GM12865 (cell line): Measurements from ENCODE around the gene SNORC.

ENCODE experiments used
- DNase-seq: peaks from one replicate; pipeline ENCODE4 v3.0.0; 2010; ENCODE audit warnings: low read depth
- H3K4me3 ChIP-seq: 2 replicates; pipeline ENCODE4 v1.5.1; 2011; ENCODE audit warnings: mild to moderate bottlenecking, low read depth, low read length, control low read depth
- CTCF ChIP-seq: IDR thresholded peaks from 2 replicates; pipeline ENCODE4 v1.5.1; 2011; ENCODE audit warnings: low read length, control low read depth, low read depth, inconsistent platforms; ENCODE audit not compliant: insufficient read depth; ENCODE audit errors: missing control alignments

Gene SNORC

GRCh38 chr2:232876978-232877441 lies 6.9 kb downstream of the SNORC start:
- TF ChIP-seq CTCF, result no peak
- no peak overlapping the region for H3K4me3 ChIP-seq

GRCh38 chr2:232877940-232878511 lies 8.0 kb downstream of the SNORC start:
- no peak for DNase-seq
- H3K4me3 ChIP-seq, result no peak overlapping the region
- TF ChIP-seq CTCF, result no peak

More at GRCh38 chr2:232876978-232877441, 6.9 kb downstream of the SNORC start:
- DNase-seq, result no peak

GRCh38 chr2:232878855-232879617 lies 9.0 kb downstream of the SNORC start:
- no peak overlapping the region for H3K4me3 ChIP-seq
- no peak for TF ChIP-seq CTCF
- no peak for DNase-seq

- TF ChIP-seq CTCF, result no peak
- H3K4me3 ChIP-seq, result no peak overlapping the region
- DNase-seq, result no peak
Measured at GRCh38 chr2:232879618-232880494, 9.8 kb downstream of the SNORC start.

- no peak for TF ChIP-seq CTCF
- H3K4me3 ChIP-seq, result no peak overlapping the region
Measured at GRCh38 chr2:232880764-232881351, 10.8 kb downstream of the SNORC start.

GRCh38 chr2:232882085-232882484 lies 12.0 kb downstream of the SNORC start:
- TF ChIP-seq CTCF, result no peak
- H3K4me3 ChIP-seq, result no peak overlapping the region

More at GRCh38 chr2:232880764-232881351, 10.8 kb downstream of the SNORC start:
- no peak for DNase-seq

More at GRCh38 chr2:232882085-232882484, 12.0 kb downstream of the SNORC start:
- no peak for DNase-seq
